WTC11 (cell line): Measurements from ENCODE around the gene P3R3URF. TPM values are rescaled to one million over a fixed set of nuclear protein-coding genes. Genes with fewer than 3 reads are reported as not detected.

Source experiments
- ATAC-seq: fragments of 200-7000 bp; cut with Tn5 transposase; 2 replicates; pipeline ENCODE4 v1.10.0; 2021; ENCODE audit warnings: mild to moderate bottlenecking, moderate library complexity
- CTCF ChIA-PET: fragments of 300-600 bp; sonication (Branson Sonifier 250); formaldehyde crosslinking; loops from one replicate; lab custom pipeline; 2021; ENCODE audit warnings: antibody characterized with exemption; lab: Charles Lee
- POLR2A ChIA-PET: fragments of 350-600 bp; sonication (Branson Sonifier 250); formaldehyde crosslinking; loops from one replicate; lab custom pipeline; 2021; ENCODE audit warnings: antibody characterized with exemption; lab: Charles Lee
- DNase-seq: peaks from one replicate; pipeline ENCODE4 v3.0.0; 2021; ENCODE audit warnings: low spot score
- H3K27ac Mint-ChIP-seq: 2 replicates; pipeline ENCODE4 v1.8.0; 2021; ENCODE audit warnings: mixed read lengths
- H3K27me3 Mint-ChIP-seq: 2 replicates; pipeline ENCODE4 v1.8.0; 2021; ENCODE audit warnings: low read depth, mild to moderate bottlenecking, moderate library complexity, mixed read lengths
- H3K36me3 Mint-ChIP-seq: 2 replicates; pipeline ENCODE4 v1.8.0; 2021; ENCODE audit warnings: mixed read lengths
- H3K4me1 Mint-ChIP-seq: 2 replicates; pipeline ENCODE4 v1.8.0; 2022; ENCODE audit warnings: mixed read lengths
- H3K4me3 Mint-ChIP-seq: 2 replicates; pipeline ENCODE4 v1.8.0; 2021; ENCODE audit warnings: mild to moderate bottlenecking, moderate library complexity, mixed read lengths
- H3K9me3 Mint-ChIP-seq: 2 replicates; pipeline ENCODE4 v1.8.0; 2021; ENCODE audit warnings: mixed read lengths
- AFF4 ChIP-seq: sonication (generic); formaldehyde crosslinking; IDR thresholded peaks from 2 replicates; pipeline ENCODE4 v1.8.1; 2023; ENCODE audit warnings: mild to moderate bottlenecking, missing genetic modification reagents, borderline replicate concordance
- ATF1 ChIP-seq: sonication (generic); formaldehyde crosslinking; IDR thresholded peaks from 2 replicates; pipeline ENCODE4 v1.8.1; 2023; ENCODE audit warnings: mild to moderate bottlenecking, moderate library complexity, missing genetic modification reagents
- CTCF ChIP-seq: fragments of 200-600 bp; IDR thresholded peaks from 2 replicates; pipeline ENCODE4 v1.8.0; 2022; ENCODE audit warnings: antibody characterized with exemption
- ELF4 ChIP-seq: sonication (generic); formaldehyde crosslinking; IDR thresholded peaks from 2 replicates; pipeline ENCODE4 v1.8.1; 2022; ENCODE audit warnings: low read depth, mild to moderate bottlenecking, moderate library complexity, missing genetic modification reagents
- EMX1 ChIP-seq: fragments of 250-450 bp; sonication (Bioruptor Pico); IDR thresholded peaks from 2 replicates; pipeline ENCODE4 v1.8.0; 2021; ENCODE audit warnings: mild to moderate bottlenecking
- GABPB1 ChIP-seq: sonication (generic); formaldehyde crosslinking; IDR thresholded peaks from 2 replicates; pipeline ENCODE4 v1.8.1; 2023; ENCODE audit warnings: mild to moderate bottlenecking, missing genetic modification reagents
- HMGXB4 ChIP-seq: sonication (generic); formaldehyde crosslinking; IDR thresholded peaks from 2 replicates; pipeline ENCODE4 v1.8.1; 2023; ENCODE audit warnings: mild to moderate bottlenecking, moderate library complexity, missing genetic modification reagents
- IRF1 ChIP-seq: sonication (generic); formaldehyde crosslinking; IDR thresholded peaks from 2 replicates; pipeline ENCODE4 v1.8.0; 2023; ENCODE audit warnings: missing genetic modification reagents
- JUN ChIP-seq: sonication (generic); formaldehyde crosslinking; IDR thresholded peaks from 2 replicates; pipeline ENCODE4 v1.8.0; 2023; ENCODE audit warnings: mild to moderate bottlenecking, missing genetic modification reagents
- MAX ChIP-seq: sonication (generic); formaldehyde crosslinking; IDR thresholded peaks from 2 replicates; pipeline ENCODE4 v1.8.0; 2022; ENCODE audit warnings: mild to moderate bottlenecking, missing genetic modification reagents
- NFATC4 ChIP-seq: fragments of 250-450 bp; sonication (Bioruptor Pico); IDR thresholded peaks from 2 replicates; pipeline ENCODE4 v1.9.0; 2021; ENCODE audit warnings: mild to moderate bottlenecking
- NFE2L1 ChIP-seq: sonication (generic); formaldehyde crosslinking; IDR thresholded peaks from 2 replicates; pipeline ENCODE4 v1.8.1; 2023; ENCODE audit warnings: missing genetic modification reagents
- PRDM15 ChIP-seq: sonication (generic); formaldehyde crosslinking; IDR thresholded peaks from 2 replicates; pipeline ENCODE4 v1.8.0; 2022; ENCODE audit warnings: missing genetic modification reagents
- SOX15 ChIP-seq: fragments of 250-450 bp; sonication (Bioruptor Pico); IDR thresholded peaks from 2 replicates; pipeline ENCODE4 v1.9.0; 2021; ENCODE audit warnings: mild to moderate bottlenecking
- USF1 ChIP-seq: sonication (generic); formaldehyde crosslinking; IDR thresholded peaks from 2 replicates; pipeline ENCODE4 v1.8.0; 2022; ENCODE audit warnings: mild to moderate bottlenecking, missing genetic modification reagents
- ZBTB21 ChIP-seq: sonication (generic); formaldehyde crosslinking; IDR thresholded peaks from 2 replicates; pipeline ENCODE4 v1.8.1; 2023; ENCODE audit warnings: mild to moderate bottlenecking, missing genetic modification reagents, borderline replicate concordance
- ZNF281 ChIP-seq: sonication (generic); formaldehyde crosslinking; IDR thresholded peaks from 2 replicates; pipeline ENCODE4 v1.8.0; 2023; ENCODE audit warnings: mild to moderate bottlenecking, missing genetic modification reagents
- ZNF396 ChIP-seq: fragments of 250-450 bp; sonication (Bioruptor Pico); IDR thresholded peaks from 2 replicates; pipeline ENCODE4 v1.8.0; 2021; ENCODE audit warnings: mild to moderate bottlenecking, moderate library complexity, borderline replicate concordance
- total RNA-seq: library from RNA; stranded (reverse); gene quantifications from 3 replicates; pipeline ENCODE4 v1.2.3, GENCODE V29; 2021

The P3R3URF gene
- total RNA-seq, 1 experiment from 2014 or later = not detected

- no peaks in the 10 kb centered on the region for H3K9me3 Mint-ChIP-seq
- ATAC-seq (no peak), DNase-seq (no peak)
- TF ChIP-seq IRF1 (no peak), ATF1 (no peak), GABPB1 (CRISPR knock-in tag) (no peak), NFATC4 (CRISPR knock-in tag) (no peak), AFF4 (CRISPR knock-in tag) (no peak), HMGXB4 (CRISPR knock-in tag) (no peak), ZNF396 (CRISPR knock-in tag) (no peak), JUN (CRISPR knock-in tag) (no peak), CTCF (no peak), SOX15 (CRISPR knock-in tag) (no peak), NFE2L1 (CRISPR knock-in tag) (no peak), PRDM15 (CRISPR knock-in tag) (no peak), USF1 (CRISPR knock-in tag) (no peak), ELF4 (CRISPR knock-in tag) (no peak), EMX1 (CRISPR knock-in tag) (no peak), ZNF281 (no peak), ZBTB21 (CRISPR knock-in tag) (no peak), MAX (CRISPR knock-in tag) (no peak)
- peaks cover 18% of the 10 kb centered on the region for H3K36me3 Mint-ChIP-seq
- CTCF ChIA-PET = no interaction called here
- no peaks in the 10 kb centered on the region for H3K4me1 Mint-ChIP-seq
- H3K27ac Mint-ChIP-seq = no peak overlapping the region
- no peak overlapping the region for H3K4me3 Mint-ChIP-seq
- POLR2A ChIA-PET = no interaction called here
- no peaks in the 10 kb centered on the region for H3K27me3 Mint-ChIP-seq
These were observed 14.9 kb upstream of the P3R3URF start for GRCh38 chr1:46191033-46191701.
